HG03025 (cell line): ENCODE results near the gene MYO10.
"Not testable (repeated sequence)": the region's sequence is repeated elsewhere in the genome, so short reads cannot be mapped to it uniquely, and the experiment has no call there.

Experiments used
- ATAC-seq: cut with Tn5 transposase; IDR thresholded peaks from one replicate; pipeline ENCODE4 v1.9.1; 2021; ENCODE audit warnings: mild to moderate bottlenecking, moderate library complexity; ENCODE audit not compliant: unreplicated experiment, low FRiP score

MYO10 gene

DNA sequence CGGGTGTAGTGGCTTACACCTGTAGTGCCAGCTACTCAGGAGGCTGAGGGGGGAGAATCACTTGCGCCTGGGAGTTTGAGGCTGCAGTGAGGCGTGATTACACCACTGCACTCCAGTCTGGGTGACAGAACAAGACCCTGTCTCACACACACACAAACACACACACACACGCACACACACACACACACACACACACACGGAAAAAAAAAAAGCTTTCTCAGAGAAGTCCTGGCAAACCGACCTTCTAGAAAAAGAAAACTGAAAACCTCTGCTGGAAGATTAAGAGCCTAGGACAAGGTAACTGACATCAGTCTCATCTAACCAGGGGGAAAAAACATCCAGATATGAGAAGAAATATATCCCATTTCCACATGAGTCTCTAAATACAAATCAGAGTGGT lies 178.9 kb downstream of the MYO10 start:
- no peak for ATAC-seq

GRCh38 chr5:16756692-16757091 lies 179.4 kb downstream of the MYO10 start:
- ATAC-seq = no peak

DNA sequence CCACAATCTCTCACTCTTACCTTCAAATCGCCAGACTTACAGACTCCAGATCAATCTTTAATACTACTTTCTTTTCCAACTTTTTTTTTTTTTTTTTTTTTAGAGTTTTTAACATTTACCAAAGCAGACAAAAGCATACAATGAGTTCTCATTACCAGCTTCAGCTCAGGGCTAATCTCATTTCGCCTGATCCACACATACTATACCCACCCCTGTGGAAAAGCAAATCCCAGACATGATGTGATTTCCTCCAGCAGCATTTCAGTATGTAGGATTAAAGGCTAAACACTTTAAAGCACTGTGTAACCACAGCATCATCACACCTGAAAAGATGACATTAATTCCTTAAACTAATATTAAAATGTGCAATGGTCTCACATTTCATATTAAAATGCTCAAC lies 180.4 kb downstream of the MYO10 start:
- no peak for ATAC-seq

GRCh38 chr5:16754601-16755000 lies 181.5 kb downstream of the MYO10 start:
- no peak for ATAC-seq

DNA sequence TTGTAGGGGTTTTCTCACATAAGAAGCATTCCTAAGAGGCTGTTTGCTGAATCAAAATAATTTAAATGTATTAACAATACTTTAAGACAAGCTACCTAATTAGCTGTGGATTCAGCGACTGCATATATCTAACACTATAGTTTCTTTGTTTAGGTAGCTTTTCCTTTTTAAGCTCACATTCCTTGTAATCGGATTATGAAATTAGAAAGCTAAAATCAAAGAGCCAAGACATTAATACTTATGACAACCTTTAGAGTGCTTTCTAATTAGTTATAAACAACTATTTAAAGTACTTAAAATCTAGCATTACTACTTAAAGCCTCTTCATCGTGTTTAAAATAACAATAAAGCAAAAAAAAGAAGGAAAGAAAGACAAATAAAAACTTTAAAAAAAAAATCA lies 182.0 kb downstream of the MYO10 start:
- no peak for ATAC-seq

DNA sequence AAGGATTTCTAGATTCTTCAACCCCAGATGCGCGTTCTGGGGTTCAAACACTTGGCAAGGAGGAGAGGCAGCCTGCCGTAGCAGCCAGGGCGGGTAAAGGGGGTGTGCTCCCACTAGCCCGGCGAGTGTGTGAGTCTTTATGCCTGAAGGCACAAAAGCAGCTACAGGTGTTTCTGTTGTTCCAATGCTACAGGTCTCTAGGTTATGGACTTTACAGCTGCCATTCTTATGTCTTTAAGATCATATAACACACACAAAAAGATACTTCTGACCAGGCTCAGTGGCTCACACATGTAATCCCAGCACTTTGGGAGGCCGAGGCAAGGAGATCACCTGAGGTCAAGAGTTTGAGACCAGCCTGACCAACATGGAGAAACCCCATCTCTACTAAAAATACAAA lies 185.6 kb downstream of the MYO10 start:
- no peak for ATAC-seq

DNA sequence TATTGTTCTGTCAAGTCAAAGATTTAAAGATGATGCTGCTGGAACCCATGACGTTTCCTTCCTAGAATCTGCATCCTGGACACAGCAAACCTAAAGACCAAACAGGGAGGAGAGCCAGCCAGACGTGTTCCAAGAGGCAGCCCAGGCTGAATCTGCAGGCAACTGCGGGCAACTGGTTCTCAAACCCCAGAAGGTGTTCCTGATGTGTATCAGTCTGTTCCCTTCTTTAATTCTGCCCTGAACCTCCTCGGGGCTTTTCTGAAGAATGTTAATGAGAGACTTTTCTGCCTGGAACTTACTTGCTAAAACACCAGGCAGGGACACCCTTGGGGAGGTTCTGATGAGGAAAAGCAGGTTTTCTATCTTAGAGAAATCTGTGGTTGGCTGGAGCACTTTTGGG lies 186.5 kb downstream of the MYO10 start:
- ATAC-seq = no peak

DNA sequence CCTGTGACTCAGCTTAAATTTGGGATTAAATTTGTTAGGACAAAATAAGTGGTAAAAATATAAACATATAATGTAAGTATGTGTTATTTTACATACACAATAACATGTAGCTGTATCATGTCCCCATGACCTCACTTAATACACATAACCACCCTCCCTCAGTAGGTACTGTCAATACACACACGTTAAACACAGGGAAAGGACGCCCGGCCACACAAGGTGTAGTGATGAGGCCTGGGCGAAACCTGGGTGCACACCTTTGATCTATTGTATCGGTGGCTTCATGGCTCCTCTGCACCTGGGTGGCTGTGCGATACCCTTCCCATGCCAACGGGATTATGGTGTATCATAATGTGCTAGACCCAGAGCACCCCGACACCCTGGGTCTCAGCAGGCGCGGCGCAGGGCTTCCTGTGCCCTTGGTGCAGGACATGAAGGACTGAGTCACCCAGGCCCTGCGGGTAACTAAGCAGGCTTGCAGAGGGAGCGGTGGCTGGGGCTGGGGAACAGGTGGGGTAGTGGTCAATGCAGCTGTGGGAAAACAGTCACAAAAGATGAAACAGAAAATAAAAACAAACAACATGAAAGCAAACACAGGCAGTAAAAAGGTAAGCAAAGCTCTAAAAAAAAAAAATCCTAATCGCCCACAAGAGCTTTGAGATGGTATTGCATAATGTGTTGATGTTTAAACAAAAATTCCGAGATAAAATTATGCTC lies 191.8 kb downstream of the MYO10 start:
- no peak for ATAC-seq

GRCh38 chr5:16742938-16743337 lies 193.2 kb downstream of the MYO10 start:
- ATAC-seq = no peak

DNA sequence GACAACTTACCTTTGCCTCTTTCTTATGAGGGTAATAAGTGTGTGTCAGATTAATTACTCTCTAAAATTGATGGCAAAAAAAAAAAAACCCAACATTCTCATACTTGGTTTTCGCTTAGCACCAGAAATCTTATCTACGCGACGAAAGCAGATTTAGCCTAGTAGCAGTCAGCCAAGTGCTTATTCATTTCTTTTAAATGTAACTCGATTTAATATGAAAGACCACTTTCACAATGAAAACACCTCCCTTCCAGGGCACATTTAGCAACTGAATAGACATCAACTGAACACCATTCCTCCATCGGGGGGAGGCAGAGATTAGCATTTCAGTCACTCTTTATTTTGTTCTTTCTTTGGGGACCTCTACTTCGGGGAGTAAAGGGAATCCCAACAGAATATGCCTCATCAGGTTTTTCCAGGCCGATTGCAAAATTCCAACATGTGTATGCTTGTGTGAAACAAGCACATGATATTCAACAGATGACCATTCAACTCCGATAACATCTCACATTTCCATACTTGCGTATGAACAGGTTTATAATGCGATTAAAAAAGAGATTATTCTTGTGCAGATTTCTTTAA lies 195.2 kb downstream of the MYO10 start:
- ATAC-seq = no peak

GRCh38 chr5:16740066-16740810 lies 195.8 kb downstream of the MYO10 start:
- ATAC-seq = no peak

DNA sequence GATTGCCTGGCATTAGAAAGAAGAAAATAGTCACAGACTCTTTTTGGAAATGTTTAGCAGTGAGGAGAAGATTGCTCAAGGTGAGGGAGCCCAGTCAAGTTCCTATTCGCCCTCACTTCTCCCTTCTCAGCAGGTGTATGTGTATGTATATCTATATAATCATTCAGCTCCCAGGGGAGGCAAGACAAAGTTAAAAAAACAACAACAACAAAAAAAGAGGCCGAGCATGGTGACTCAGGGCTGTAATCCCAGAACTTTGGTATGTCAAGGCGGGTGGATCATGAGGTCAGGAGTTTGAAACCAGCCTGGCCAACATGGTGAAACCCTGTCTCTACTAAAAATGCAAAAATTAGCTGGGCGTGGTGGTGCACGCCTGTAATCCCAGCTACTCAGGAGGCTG lies 197.7 kb downstream of the MYO10 start:
- not testable (repeated sequence) for ATAC-seq

DNA sequence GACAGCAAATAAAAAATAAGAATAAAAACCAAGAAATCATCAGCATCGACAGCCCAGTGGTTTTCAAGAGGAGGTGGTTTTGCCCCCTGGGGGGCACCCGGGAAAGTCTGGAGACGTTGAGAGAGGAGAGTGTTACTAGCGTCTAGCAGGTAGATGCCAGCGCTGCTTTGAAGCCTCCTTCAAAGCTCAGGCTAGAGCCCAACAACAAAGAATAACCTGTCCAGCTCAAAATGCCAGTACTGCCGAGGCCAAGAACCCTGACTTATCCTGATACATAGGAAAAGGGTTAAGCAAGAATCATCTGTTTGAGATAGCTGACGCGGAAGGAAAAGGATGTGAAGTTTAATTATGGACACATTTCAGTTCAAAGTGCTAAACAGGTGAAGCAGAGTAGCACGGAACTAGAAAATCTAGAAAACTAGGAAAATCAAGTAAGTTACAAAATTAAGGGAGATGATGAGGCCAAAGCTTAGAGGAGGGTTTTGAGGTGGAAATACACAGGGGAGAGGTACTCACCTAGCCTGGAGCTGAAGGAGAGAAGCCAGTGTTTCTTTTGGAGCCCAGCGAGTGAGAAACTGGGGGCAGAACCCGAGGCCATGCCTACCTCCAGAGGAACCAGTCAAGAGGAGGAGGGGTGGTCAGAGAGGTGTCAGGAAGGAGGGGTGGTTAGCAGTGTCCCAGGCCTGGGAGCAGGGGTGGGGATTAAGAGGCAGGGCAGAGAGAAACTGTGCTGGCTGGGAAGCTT lies 198.3 kb downstream of the MYO10 start:
- no peak for ATAC-seq

GRCh38 chr5:16737209-16737608 lies 198.9 kb downstream of the MYO10 start:
- ATAC-seq = no peak

- no peak for ATAC-seq
These were observed 199.7 kb downstream of the MYO10 start for GRCh38 chr5:16736158-16736995.

GRCh38 chr5:16735101-16736060 lies 200.7 kb downstream of the MYO10 start:
- ATAC-seq = no peak

GRCh38 chr5:16733331-16734006 lies 202.6 kb downstream of the MYO10 start:
- ATAC-seq = no peak

DNA sequence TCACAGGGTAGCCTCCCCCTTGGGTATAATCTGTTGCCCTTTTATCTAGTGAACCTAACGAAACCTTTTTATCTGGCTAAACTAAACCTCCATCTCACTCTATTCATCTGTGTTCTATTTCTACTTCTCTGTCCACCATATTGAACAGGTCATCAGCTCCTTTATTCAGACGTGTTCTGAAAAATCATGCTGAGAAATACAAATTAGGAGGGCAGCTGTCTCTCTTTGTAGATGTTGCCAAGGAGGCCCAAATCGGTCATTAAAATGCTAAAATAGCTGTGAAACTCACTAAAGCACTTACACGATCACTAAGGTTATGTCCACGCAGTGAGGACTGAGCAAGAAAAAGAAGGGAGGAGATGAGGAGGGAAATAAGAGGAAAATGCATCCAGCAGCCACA lies 203.7 kb downstream of the MYO10 start:
- no peak for ATAC-seq
